AG09319 (cell line): Measurements from ENCODE around the gene CHAT.

Source experiments
- DNase-seq: peaks from one replicate; pipeline ENCODE4 v3.0.0-alpha.2; 2010; ENCODE audit warnings: low read depth; ENCODE audit errors: extremely low read depth
- CTCF ChIP-seq: IDR thresholded peaks from 2 replicates; pipeline ENCODE4 v1.5.1; 2011; ENCODE audit warnings: low read depth, mild to moderate bottlenecking, inconsistent platforms, low read length, moderate library complexity

Gene CHAT

GRCh38 chr10:49593564-49593875, 20.3 kb upstream of the CHAT start:
- DNase-seq = no peak
- TF ChIP-seq CTCF = no peak

- no peak for DNase-seq
- TF ChIP-seq CTCF = no peak
Measured at GRCh38 chr10:49593998-49594397, 19.8 kb upstream of the CHAT start.

- DNase-seq = peak; percentile 24
- peak; percentile 86 for TF ChIP-seq CTCF
Measured at GRCh38 chr10:49594594-49594993, 19.2 kb upstream of the CHAT start.

- no peak for TF ChIP-seq CTCF
- DNase-seq = no peak
Measured at GRCh38 chr10:49595003-49595712, 18.7 kb upstream of the CHAT start.

GRCh38 chr10:49595713-49596492, 17.9 kb upstream of the CHAT start:
- DNase-seq = no peak
- no peak for TF ChIP-seq CTCF

- DNase-seq = no peak
- TF ChIP-seq CTCF = no peak
Measured at GRCh38 chr10:49596493-49596809, 17.4 kb upstream of the CHAT start.

GRCh38 chr10:49596836-49597235, 17.0 kb upstream of the CHAT start:
- no peak for TF ChIP-seq CTCF
- DNase-seq = no peak
